ENCODE results near the gene CALM3. TPM values are rescaled to one million over a fixed set of nuclear protein-coding genes. Genes with fewer than 3 reads are reported as not detected.

The CALM3 gene
- total and polyA plus RNA-seq, 2 of the 4 experiments (the other 2 are of a cell fraction): 91.6 to 501 TPM

DNA sequence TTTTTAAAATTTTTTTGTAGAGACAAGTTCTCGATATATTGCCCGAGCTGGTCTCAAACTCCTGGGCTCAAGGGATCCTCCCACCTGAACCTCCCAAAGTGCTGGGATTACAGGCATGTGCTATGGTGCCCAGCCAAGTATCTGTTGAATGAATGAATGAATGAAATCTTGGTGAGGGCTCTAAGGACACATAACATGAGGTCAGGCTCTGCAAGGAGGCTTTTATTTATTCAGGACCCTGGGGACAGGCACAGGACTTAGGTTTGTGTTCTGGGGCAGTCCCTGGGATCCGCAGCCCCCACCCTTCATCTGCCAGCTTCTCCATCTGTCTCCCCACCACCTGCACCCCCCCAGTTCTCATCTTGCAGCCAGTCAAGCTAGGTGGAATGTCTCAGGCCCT lies 19.1 kb downstream of the CALM3 start:
- Histone ChIP-seq H2AK5ac (ENCODE audit: low read depth, low read length) (peak overlapping the region; percentile 81), H2BK5ac (ENCODE audit: low read depth, low read length, poor library complexity, severe bottlenecking) (peak overlapping the region; percentile 11), H3K27me3 (ENCODE audit: control insufficient read depth, insufficient read depth, low read length) (no peaks in the 10 kb centered on the region), H3K18ac (ENCODE audit: low read depth, low read length) (no peak overlapping the region), H3K14ac (replicated peaks; ENCODE audit: low read depth, low read length) (no peak overlapping the region; the same call in 1 of the 2 replicates), H4K91ac (ENCODE audit: insufficient read depth, low read depth, low read length) (no peak overlapping the region), H3K9me1 (ENCODE audit: insufficient read depth, low read length) (peaks cover 22% of the 10 kb centered on the region), H4K8ac (ENCODE audit: low read depth in 2 of 2, low read length in 2 of 2) (peak overlapping the region in 1 of 2 experiments; percentile 50; a peak in 2 of 4 replicates), H2BK20ac (ENCODE audit: low read depth, low read length) (no peak overlapping the region), H3K9me3 (ENCODE audit: control insufficient read depth, insufficient read depth, low read length) (no peaks in the 10 kb centered on the region), H3K4me3 (ENCODE audit: insufficient read depth, low read depth, low read length) (no peak overlapping the region), H3K4me1 (ENCODE audit: control insufficient read depth, insufficient read depth, low read length) (peaks cover 39% of the 10 kb centered on the region), H3K36me3 (ENCODE audit: control insufficient read depth, insufficient read depth, low read length) (no peaks in the 10 kb centered on the region), H4K20me1 (ENCODE audit: insufficient read depth, low read length) (peaks cover 14% of the 10 kb centered on the region), H3K4me2 (ENCODE audit: low read depth, low read length) (peak overlapping the region; percentile 16; the same call in 1 of the 2 replicates), H3K4ac (ENCODE audit: low read depth, low read length) (peak overlapping the region; percentile 62), H3K79me1 (ENCODE audit: low read depth in 1 of 2, low read length in 2 of 2) (peaks cover 0 to 23% of the 10 kb centered on the region in 2 experiments; a peak in 1 of 4 replicates), H4K5ac (ENCODE audit: low read depth, low read length) (no peak overlapping the region), H3K23ac (ENCODE audit: low read depth, low read length) (no peak overlapping the region), H2AK9ac (replicated peaks; ENCODE audit: low read depth, low read length, poor library complexity) (no peak overlapping the region), H3K27ac (ENCODE audit: insufficient read depth, low read length) (peak overlapping the region; percentile 28; the same call in 1 of the 2 replicates), H2AFZ (replicated peaks; ENCODE audit: low read length, poor library complexity) (peak overlapping the region; percentile 46), H3K9ac (ENCODE audit: low read depth, low read length) (no peak overlapping the region), H2BK120ac (ENCODE audit: low read depth, low read length) (peak overlapping the region; percentile 29; the same call in 1 of the 2 replicates), H3K56ac (ENCODE audit: extremely low read depth, insufficient read depth, low read length) (no peak overlapping the region), H2BK15ac (ENCODE audit: low read depth, low read length) (peak overlapping the region; percentile 8; the same call in 1 of the 3 replicates)
- ChIA-PET POLR2A (ENCODE audit: unreplicated experiment) (no interaction called here), CTCF (interaction anchor here (1.0 kb wide), 1 partner anchor 42 kb away, joined by 3 read pairs; no protein-coding TSS in a partner anchor)
- dilution Hi-C loops (cut with HindIII; ENCODE audit: low sequenced_read_pairs, unreplicated experiment): no loop called here
- no TSS peak for BruUV-seq (replicated peaks)
- TF ChIP-seq MXI1 (IDR thresholded peaks at IDR 0.05; ENCODE audit: borderline replicate concordance, low read depth, low read length) (no peak), MAFK (IDR thresholded peaks at IDR 0.05; ENCODE audit: low read depth, low read length) (no peak), CHD1 (IDR thresholded peaks at IDR 0.05; ENCODE audit: low read depth, low read length) (no peak), CEBPB (IDR thresholded peaks at IDR 0.05; ENCODE audit: low read depth, low read length) (no peak), FOS (IDR thresholded peaks at IDR 0.05; ENCODE audit: low read depth, low read length) (no peak), RCOR1 (IDR thresholded peaks at IDR 0.05; ENCODE audit: insufficient replicate concordance, low read length) (no peak), BHLHE40 (IDR thresholded peaks at IDR 0.05; ENCODE audit: low read depth, low read length) (no peak), POLR2A (IDR thresholded peaks at IDR 0.05; ENCODE audit: low read depth, low read length) (no peak), MAZ (IDR thresholded peaks at IDR 0.05; ENCODE audit: borderline replicate concordance, low read depth, low read length) (no peak), NFE2L2 (IDR thresholded peaks at IDR 0.05; ENCODE audit: low read depth, low read length) (no peak), SMC3 (IDR thresholded peaks at IDR 0.05; ENCODE audit: low read depth, low read length) (no peak), RAD21 (IDR thresholded peaks at IDR 0.05; ENCODE audit: low read length) (no peak), RFX5 (IDR thresholded peaks at IDR 0.05; ENCODE audit: low read depth, low read length) (no peak)
- TF ChIP-seq, protein P1, sequence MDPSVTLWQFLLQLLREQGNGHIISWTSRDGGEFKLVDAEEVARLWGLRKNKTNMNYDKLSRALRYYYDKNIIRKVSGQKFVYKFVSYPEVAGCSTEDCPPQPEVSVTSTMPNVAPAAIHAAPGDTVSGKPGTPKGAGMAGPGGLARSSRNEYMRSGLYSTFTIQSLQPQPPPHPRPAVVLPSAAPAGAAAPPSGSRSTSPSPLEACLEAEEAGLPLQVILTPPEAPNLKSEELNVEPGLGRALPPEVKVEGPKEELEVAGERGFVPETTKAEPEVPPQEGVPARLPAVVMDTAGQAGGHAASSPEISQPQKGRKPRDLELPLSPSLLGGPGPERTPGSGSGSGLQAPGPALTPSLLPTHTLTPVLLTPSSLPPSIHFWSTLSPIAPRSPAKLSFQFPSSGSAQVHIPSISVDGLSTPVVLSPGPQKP (IDR thresholded peaks at IDR 0.05; ENCODE audit: borderline replicate concordance, low read depth, low read length): no peak
- TF ChIP-seq, protein P2, sequence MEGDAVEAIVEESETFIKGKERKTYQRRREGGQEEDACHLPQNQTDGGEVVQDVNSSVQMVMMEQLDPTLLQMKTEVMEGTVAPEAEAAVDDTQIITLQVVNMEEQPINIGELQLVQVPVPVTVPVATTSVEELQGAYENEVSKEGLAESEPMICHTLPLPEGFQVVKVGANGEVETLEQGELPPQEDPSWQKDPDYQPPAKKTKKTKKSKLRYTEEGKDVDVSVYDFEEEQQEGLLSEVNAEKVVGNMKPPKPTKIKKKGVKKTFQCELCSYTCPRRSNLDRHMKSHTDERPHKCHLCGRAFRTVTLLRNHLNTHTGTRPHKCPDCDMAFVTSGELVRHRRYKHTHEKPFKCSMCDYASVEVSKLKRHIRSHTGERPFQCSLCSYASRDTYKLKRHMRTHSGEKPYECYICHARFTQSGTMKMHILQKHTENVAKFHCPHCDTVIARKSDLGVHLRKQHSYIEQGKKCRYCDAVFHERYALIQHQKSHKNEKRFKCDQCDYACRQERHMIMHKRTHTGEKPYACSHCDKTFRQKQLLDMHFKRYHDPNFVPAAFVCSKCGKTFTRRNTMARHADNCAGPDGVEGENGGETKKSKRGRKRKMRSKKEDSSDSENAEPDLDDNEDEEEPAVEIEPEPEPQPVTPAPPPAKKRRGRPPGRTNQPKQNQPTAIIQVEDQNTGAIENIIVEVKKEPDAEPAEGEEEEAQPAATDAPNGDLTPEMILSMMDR (conservative IDR thresholded peaks at IDR 0.05; ENCODE audit: low read depth, low read length): no peak
- TF ChIP-seq, protein P3, sequence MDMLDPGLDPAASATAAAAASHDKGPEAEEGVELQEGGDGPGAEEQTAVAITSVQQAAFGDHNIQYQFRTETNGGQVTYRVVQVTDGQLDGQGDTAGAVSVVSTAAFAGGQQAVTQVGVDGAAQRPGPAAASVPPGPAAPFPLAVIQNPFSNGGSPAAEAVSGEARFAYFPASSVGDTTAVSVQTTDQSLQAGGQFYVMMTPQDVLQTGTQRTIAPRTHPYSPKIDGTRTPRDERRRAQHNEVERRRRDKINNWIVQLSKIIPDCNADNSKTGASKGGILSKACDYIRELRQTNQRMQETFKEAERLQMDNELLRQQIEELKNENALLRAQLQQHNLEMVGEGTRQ (IDR thresholded peaks at IDR 0.05; ENCODE audit: low read depth, low read length): no peak
- ATAC-seq (ENCODE audit: low read depth) (no peak), DNase-seq (no peak)
- intact Hi-C loops (cut with micrococcal nuclease): no loop called here
- no CpG with 5 or more reads among the region's 3 CpGs for WGBS, 2 experiments (ENCODE audit: extremely low coverage in 2 of 2, insufficient read length in 1 of 2)
- in situ Hi-C loops (cut with MboI; ENCODE audit: low sequenced_read_pairs): no loop called here

Measured in IMR-90 (cell line).